Upper lobe of right lung (tissue), 1 donor: ENCODE data around the gene TCF12. TPM values are rescaled to one million over a fixed set of nuclear protein-coding genes. Genes with fewer than 3 reads are reported as not detected.
"Not testable (repeated sequence)": the region's sequence is repeated elsewhere in the genome, so short reads cannot be mapped to it uniquely, and the experiment has no call there.

Source experiments
- ATAC-seq: fragments of 200-7000 bp; cut with Tn5 transposase; one replicate; pipeline ENCODE4 v1.9.1; 2020; ENCODE audit warnings: mild to moderate bottlenecking, moderate library complexity
- DNase-seq: peaks from one replicate; pipeline ENCODE4 v3.0.0-alpha.2; 2020
- H3K27ac ChIP-seq: fragments of 200-600 bp; one replicate; pipeline ENCODE4 v1.8.0; 2022
- H3K27me3 ChIP-seq: fragments of 200-600 bp; one replicate; pipeline ENCODE4 v1.8.0; 2022; ENCODE audit warnings: mild to moderate bottlenecking
- H3K36me3 ChIP-seq: fragments of 200-600 bp; one replicate; pipeline ENCODE4 v1.8.0; 2022
- H3K4me1 ChIP-seq: fragments of 200-600 bp; one replicate; pipeline ENCODE4 v1.8.0; 2022
- H3K4me3 ChIP-seq: fragments of 200-600 bp; one replicate; pipeline ENCODE4 v1.8.0; 2022; ENCODE audit warnings: mild to moderate bottlenecking
- H3K9me3 ChIP-seq: fragments of 200-600 bp; one replicate; pipeline ENCODE4 v1.8.0; 2022
- intact Hi-C: fragments of 100-400 bp; cut with DNase I; formaldehyde crosslinking; loops from one replicate; pipeline ENCODE4 v1.11.0; 2022
- total RNA-seq: library from RNA; stranded (reverse); fragmentation: NEBNext Ultra II Directional; extraction: Animal tissue kit (Norgen Biotek cat#: 25700); gene quantifications from one replicate; pipeline ENCODE4 v1.2.1, GENCODE V29; 2021
- TF ChIP-seq, protein P1 (sequence below): fragments of 200-600 bp; IDR thresholded peaks from one replicate; pipeline ENCODE4 v1.8.0; 2022; ENCODE audit warnings: antibody characterized with exemption
- donor health status: DM: no; HTN: yes; CAD: no; lungs with severe emphysema.

TCF12 gene
- total RNA-seq, 1 donor from 2014 or later = 103 TPM

DNA sequence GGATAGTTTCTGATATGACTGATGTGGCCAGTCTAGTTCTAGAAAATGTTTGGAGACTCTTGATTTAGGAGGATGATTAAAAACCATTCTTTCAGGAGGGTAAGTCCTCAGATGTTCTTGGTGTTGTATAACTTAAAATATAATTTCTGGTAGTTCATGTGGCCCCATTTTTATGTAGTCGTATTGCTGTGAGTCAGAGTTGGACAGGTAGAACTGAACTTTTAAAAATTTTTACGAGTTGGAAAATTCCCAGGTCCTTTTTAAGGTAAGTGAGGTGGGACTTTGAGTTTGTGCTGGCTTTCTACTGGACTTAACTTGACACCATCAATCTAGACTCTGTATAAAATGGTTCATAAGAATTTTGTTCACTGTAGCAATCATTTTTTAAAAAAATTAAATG is 92.3 kb downstream of the TCF12 start:
- Histone ChIP-seq H3K36me3 (no peaks in the 10 kb centered on the region), H3K27ac (no peak overlapping the region), H3K27me3 (no peaks in the 10 kb centered on the region), H3K4me1 (no peaks in the 10 kb centered on the region), H3K9me3 (no peaks in the 10 kb centered on the region), H3K4me3 (no peak overlapping the region)
- DNase-seq (no peak), ATAC-seq (no peak)
- TF ChIP-seq, protein P1, sequence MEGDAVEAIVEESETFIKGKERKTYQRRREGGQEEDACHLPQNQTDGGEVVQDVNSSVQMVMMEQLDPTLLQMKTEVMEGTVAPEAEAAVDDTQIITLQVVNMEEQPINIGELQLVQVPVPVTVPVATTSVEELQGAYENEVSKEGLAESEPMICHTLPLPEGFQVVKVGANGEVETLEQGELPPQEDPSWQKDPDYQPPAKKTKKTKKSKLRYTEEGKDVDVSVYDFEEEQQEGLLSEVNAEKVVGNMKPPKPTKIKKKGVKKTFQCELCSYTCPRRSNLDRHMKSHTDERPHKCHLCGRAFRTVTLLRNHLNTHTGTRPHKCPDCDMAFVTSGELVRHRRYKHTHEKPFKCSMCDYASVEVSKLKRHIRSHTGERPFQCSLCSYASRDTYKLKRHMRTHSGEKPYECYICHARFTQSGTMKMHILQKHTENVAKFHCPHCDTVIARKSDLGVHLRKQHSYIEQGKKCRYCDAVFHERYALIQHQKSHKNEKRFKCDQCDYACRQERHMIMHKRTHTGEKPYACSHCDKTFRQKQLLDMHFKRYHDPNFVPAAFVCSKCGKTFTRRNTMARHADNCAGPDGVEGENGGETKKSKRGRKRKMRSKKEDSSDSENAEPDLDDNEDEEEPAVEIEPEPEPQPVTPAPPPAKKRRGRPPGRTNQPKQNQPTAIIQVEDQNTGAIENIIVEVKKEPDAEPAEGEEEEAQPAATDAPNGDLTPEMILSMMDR = no peak
- intact Hi-C loops = no loop called here

DNA sequence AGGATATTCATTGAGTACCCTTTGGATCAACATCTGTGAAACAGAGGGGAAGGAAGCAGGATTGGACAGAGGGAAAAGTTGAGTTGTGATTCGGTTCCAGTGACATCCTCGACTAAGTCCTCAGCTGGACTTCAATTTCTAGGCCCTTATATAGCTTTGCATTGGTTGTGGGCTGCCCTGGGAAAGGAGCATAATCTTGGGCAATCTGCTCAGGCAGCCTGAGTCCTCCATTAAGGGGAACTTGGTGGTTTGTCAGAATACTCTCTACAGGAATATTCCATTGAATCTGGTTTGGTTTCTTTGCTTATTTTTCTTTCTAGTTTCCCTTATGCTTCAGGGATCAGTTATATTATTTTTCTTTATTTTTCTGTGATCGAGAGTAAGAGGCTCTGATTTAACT is 94.1 kb downstream of the TCF12 start:
- TF ChIP-seq, protein P1 = no peak
- Histone ChIP-seq H3K27ac (no peak overlapping the region), H3K27me3 (no peaks in the 10 kb centered on the region), H3K36me3 (no peaks in the 10 kb centered on the region), H3K4me3 (no peak overlapping the region), H3K9me3 (no peaks in the 10 kb centered on the region), H3K4me1 (no peaks in the 10 kb centered on the region)
- peak; percentile 62 for ATAC-seq
- no peak for DNase-seq
- intact Hi-C loops = no loop called here

DNA sequence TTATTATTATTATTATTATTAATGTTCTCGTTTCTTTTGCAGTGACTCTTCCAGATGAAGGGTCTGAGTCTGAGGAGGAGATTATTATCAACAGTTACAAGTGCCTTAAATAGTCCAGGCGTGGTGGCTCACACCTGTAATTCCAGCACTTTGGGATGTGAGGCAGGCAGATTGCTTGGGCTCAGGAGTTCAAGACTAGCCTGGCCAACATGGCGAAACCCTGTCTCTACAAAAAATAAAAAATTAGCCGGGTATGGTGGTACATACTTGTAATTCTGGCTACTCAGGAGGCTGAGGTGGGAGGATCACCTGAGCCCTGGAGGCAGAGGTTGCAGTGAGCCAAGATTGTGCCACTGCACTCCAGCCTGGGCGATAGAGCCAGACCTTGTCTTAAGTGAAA is 96.5 kb downstream of the TCF12 start:
- intact Hi-C loops, H3K36me3 ChIP-seq, DNase-seq, H3K27me3 ChIP-seq, H3K9me3 ChIP-seq, H3K27ac ChIP-seq, H3K4me3 ChIP-seq, H3K4me1 ChIP-seq, ATAC-seq: not testable (repeated sequence)

DNA sequence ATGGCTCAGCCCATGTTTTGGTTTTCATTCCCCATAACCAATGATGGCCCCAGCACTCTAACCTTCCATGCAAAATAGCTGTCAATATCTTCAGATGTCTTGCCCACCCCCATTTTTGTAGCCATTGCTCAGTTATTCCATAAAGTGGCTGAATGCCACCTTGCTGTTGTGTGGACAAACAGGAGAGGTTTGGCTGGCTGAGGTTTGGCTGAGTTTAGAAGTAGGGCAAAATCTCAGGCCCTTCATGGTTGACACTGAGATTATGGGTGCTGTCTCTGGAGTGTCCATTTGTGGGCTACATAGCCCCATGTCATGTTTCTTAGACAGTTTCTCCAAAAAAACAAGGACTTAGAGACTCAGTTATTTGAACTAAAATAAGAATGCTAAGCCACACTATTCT is 96.9 kb downstream of the TCF12 start:
- intact Hi-C loops = no loop called here
- no peak overlapping the region for H3K27ac ChIP-seq
- no peaks in the 10 kb centered on the region for H3K36me3 ChIP-seq
- DNase-seq (no peak), ATAC-seq (no peak)
- no peaks in the 10 kb centered on the region for H3K27me3 ChIP-seq
- no peaks in the 10 kb centered on the region for H3K4me1 ChIP-seq
- TF ChIP-seq, protein P1 = no peak
- no peaks in the 10 kb centered on the region for H3K9me3 ChIP-seq
- no peak overlapping the region for H3K4me3 ChIP-seq

DNA sequence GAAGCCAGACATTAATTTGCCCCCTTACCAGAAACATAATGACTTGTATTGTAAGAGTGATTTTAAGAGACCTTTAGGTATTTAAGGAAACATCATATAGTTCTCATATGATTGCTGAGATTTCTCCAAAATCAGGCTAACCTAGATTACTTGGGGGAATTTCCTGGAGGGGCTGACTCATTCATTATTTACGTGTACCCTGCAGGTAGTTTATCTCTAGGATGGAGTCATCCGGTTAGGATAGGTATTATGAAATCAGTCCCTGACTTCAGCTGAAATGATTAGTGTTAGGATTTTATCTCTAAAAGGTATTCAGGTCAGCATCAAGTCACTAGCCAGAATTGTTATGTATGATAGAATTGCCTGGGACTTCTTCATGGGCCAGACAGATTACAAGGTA is 97.5 kb downstream of the TCF12 start:
- TF ChIP-seq, protein P1 = no peak
- H3K36me3 ChIP-seq = no peaks in the 10 kb centered on the region
- DNase-seq = no peak
- intact Hi-C loops = no loop called here
- H3K4me3 ChIP-seq = no peak overlapping the region
- no peaks in the 10 kb centered on the region for H3K27me3 ChIP-seq
- no peak overlapping the region for H3K27ac ChIP-seq
- no peak for ATAC-seq
- no peaks in the 10 kb centered on the region for H3K4me1 ChIP-seq
- no peaks in the 10 kb centered on the region for H3K9me3 ChIP-seq

DNA sequence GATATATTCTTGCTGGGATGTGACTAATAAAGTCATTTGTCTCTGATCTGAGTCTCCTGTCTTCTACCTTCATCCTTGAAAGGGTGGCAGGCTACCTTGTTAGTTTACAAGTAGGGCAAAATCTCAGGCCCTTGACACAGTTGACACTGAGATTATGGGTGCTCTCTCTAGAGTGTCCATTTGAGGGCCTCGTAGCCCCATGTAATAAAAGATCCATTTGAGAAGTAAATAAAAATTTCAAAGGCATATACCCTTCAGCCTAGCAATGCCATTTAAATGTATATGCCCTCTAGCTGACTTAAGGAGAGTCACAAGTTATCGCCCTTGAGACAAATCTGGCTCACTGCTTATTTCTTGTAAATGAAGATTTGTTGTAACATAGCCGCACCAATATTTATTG is 98.6 kb downstream of the TCF12 start:
- Histone ChIP-seq H3K27ac (no peak overlapping the region), H3K9me3 (no peaks in the 10 kb centered on the region), H3K36me3 (no peaks in the 10 kb centered on the region), H3K4me1 (no peaks in the 10 kb centered on the region), H3K4me3 (no peak overlapping the region), H3K27me3 (no peaks in the 10 kb centered on the region)
- TF ChIP-seq, protein P1 = no peak
- no peak for DNase-seq
- ATAC-seq = peak; percentile 27
- intact Hi-C loops = no loop called here
